ACHN (cell line): Measurements from ENCODE around the gene PQBP1.

Experiments used
- DNase-seq: peaks from one replicate; pipeline ENCODE4 v3.0.0-alpha.2; 2015
- in situ Hi-C: cut with HindIII; loops from 2 replicates; pipeline ENCODE4 v1.10.0; 2017; ENCODE audit warnings: low sequenced_read_pairs, low pct_ligation_motif_present, low pct_unique_long_range_greater_than_20kb

PQBP1 gene

GRCh38 chrX:48918301-48918642 is 20.5 kb downstream of the PQBP1 start:
- in situ Hi-C loops, result no loop called here
- no peak for DNase-seq

GRCh38 chrX:48918643-48919340 is 21.1 kb downstream of the PQBP1 start, which contains the start of gene PIM2:
TSS of gene PIM2 (minus strand) at chrX:48919024. CDS start at chrX:48918834, 190 bp downstream.
- in situ Hi-C loops, result no loop called here
- DNase-seq, result peak; percentile 89

GRCh38 chrX:48919360-48919841 is 21.7 kb downstream of the PQBP1 start:
- peak; percentile 24 for DNase-seq

GRCh38 chrX:48919947-48920717 is 22.4 kb downstream of the PQBP1 start:
- DNase-seq, result no peak
- in situ Hi-C loops, result no loop called here

More at GRCh38 chrX:48919360-48919841, 21.7 kb downstream of the PQBP1 start:
- in situ Hi-C loops, result no loop called here

GRCh38 chrX:48920718-48921104 is 23.0 kb downstream of the PQBP1 start:
- DNase-seq, result no peak
- in situ Hi-C loops, result no loop called here

- DNase-seq, result no peak
- in situ Hi-C loops, result no loop called here
Measured at GRCh38 chrX:48923771-48924170, 26.0 kb downstream of the PQBP1 start.

- in situ Hi-C loops, result no loop called here
- DNase-seq, result no peak
Measured at GRCh38 chrX:48924270-48924669, 26.5 kb downstream of the PQBP1 start.

- in situ Hi-C loops, result no loop called here
- DNase-seq, result no peak
Measured at GRCh38 chrX:48927123-48927522, 29.4 kb downstream of the PQBP1 start.

GRCh38 chrX:48927736-48928382 is 30.1 kb downstream of the PQBP1 start:
- in situ Hi-C loops, result no loop called here
- DNase-seq, result no peak

GRCh38 chrX:48933757-48934156 is 36.0 kb downstream of the PQBP1 start:
- DNase-seq, result no peak
- in situ Hi-C loops, result no loop called here

- DNase-seq, result no peak
- in situ Hi-C loops, result no loop called here
Measured at GRCh38 chrX:48934581-48935300, 37.0 kb downstream of the PQBP1 start.

- DNase-seq, result no peak
- in situ Hi-C loops, result no loop called here
Measured at GRCh38 chrX:48935301-48935670, 37.6 kb downstream of the PQBP1 start.

- no peak for DNase-seq
Measured at GRCh38 chrX:48936429-48937053, 38.8 kb downstream of the PQBP1 start.

GRCh38 chrX:48937054-48937907 is 39.6 kb downstream of the PQBP1 start:
- DNase-seq, result no peak
- in situ Hi-C loops, result no loop called here

More at GRCh38 chrX:48936429-48937053, 38.8 kb downstream of the PQBP1 start:
- in situ Hi-C loops, result no loop called here

- DNase-seq, result no peak
- in situ Hi-C loops, result no loop called here
Measured at GRCh38 chrX:48938721-48939425, 41.1 kb downstream of the PQBP1 start.

GRCh38 chrX:48939524-48940228 is 41.9 kb downstream of the PQBP1 start:
- DNase-seq, result no peak
- in situ Hi-C loops, result no loop called here
